TTC549 (cell line): ENCODE data around the gene ZFHX3.

Source experiments
- FAIRE-seq: peaks from 2 replicates; lab custom pipeline; 2012; peaks lifted over from hg19 to GRCh38; lab: Jason Lieb, UNC

Gene ZFHX3

GRCh38 chr16:72824027-72824426 lies 223.9 kb downstream of the ZFHX3 start:
- no peak for FAIRE-seq

DNA sequence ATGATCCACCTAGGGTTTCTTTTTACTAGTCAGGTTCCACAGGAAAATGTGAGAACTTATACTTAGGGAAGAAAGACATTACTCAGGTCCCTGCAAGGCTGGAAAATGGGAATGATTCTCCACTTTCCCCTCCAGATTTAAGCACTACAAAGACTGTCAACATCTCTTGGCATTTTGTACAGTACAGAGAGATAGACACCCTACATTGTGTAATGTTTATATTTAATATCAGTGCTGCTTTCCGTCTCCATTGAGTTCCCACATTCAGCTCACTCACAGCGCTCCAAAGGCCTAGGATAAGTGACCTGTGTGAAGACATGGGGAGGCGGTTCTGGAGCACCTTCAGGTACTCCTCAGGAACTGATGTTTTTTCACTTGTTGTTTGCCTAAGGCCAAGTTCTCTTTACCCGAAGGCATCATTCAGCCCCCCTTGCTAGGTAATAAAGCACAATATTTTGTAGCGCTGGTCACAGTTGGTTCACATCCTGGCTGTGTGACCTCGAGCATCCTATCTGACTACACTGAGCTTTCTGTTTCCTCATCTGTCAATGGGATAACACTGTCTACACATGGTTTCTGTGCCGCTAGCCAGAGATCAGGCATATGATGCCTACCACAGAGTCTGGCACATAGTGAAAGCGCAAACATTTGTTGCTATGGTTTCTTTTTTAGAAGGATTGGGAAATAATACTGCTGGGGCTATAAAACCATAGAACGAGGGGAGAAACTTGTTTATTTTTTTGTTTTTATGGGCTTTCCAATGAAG lies 226.6 kb downstream of the ZFHX3 start:
- no peak for FAIRE-seq

- FAIRE-seq: no peak
Measured at GRCh38 chr16:72819345-72819744, 228.6 kb downstream of the ZFHX3 start.

DNA sequence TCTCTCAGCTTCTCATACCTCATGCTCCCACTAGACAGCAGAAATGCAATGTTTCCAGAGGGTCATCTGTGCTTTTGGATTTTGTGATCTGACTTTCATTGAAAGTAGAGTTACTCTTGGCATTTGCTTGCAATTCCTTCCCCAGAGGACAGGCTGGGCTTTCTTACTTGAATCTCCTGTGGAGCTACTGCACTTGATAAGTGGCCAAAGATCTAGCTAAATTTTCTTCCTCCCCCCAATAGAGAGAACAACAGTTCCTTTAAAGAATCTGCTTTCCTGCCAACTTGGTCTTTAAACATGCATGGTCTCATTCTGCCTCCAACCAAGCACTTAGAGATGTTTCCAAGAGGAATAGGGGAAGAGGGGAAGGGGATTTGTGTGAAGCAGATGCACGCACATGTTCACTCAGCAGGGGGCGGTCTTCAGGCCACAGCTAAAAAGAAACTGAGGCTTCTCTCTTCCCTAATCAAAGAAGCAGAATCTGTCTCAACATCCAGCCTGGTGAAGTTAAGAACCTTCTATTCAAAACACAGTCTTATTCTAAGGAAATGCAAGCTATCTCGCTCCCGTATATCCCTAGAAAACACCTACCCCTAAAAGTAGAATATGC lies 229.6 kb downstream of the ZFHX3 start:
- FAIRE-seq: no peak

DNA sequence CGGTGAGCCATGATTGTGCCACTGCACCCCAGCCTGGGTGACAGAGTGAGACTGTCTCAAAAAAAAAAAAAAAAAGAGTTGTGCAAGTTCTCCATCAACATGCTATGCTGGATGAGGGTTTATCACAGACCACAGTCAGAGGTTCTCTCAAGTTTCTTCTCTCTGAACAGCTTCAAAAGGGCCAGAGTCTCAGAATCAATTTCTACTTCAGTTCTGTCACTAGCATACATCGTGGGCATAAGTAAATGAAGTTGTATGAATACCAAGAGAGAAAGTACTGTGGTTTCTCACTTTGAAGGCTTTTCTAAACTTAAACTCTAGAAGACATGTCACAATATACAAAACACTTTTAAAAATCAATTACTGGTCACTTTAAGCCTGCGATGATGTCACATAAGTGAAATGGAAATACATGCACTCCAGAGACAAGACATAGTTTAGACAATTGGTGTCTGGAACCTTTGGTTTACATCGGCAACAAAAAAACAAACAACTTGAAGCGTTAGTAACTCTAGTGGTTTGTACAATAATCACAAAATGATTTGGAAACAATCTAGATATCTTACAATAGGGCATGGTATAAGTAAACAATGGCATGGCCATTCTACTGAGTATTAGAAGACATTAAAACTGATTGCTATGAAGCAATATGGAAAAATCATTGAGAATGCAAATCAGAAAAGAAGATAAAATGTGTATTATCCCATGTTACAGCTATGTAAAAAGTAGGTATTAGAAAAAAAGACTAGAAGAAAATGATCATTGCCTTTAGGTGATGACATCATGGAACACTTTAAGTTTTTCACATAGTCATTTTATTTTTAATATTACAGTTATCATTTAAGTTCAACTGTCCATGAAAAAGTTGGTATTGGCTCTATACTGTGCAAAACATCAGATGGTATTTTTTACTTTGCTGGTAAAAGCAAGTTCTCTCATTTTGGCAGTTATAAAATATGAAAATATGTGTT lies 232.3 kb downstream of the ZFHX3 start:
- FAIRE-seq: no peak

DNA sequence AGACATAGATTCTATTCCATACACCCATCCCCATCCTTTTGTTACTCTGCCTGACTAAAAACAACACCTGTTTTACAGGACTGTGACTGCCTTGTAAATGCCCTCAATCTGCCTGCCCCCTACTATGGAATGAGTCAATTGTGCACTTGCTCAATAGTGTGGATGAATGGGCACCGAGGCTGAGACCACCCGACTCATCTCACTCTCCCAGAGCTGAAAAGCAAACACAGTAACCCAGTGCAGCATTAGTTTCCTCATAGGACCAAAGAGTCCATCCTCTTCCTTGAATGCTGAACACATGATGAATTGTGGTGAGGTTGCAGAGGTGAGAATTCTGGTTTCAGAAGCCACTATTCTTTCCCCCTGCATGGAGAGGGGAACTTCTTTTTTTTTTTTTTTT lies 233.7 kb downstream of the ZFHX3 start:
- FAIRE-seq: no peak

DNA sequence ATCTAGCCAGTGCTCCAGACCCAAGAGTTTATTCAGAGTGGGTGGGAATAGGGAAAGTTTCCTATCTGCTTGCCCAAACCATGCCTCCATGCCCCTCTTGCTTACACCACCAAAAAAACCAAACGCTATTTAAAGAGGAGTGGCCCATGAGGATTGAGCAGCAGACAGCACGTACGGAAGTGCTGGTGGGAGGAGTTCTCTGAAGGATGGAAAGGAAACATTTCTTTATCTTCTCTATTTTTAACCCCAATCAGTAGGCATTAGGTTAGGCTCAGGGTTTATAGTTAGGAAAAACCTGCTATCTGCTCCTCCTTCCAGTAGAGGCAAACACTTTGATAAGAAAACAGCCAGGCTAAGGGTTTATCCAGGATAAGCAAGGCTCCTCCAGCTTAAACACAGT lies 235.3 kb downstream of the ZFHX3 start:
- no peak for FAIRE-seq

DNA sequence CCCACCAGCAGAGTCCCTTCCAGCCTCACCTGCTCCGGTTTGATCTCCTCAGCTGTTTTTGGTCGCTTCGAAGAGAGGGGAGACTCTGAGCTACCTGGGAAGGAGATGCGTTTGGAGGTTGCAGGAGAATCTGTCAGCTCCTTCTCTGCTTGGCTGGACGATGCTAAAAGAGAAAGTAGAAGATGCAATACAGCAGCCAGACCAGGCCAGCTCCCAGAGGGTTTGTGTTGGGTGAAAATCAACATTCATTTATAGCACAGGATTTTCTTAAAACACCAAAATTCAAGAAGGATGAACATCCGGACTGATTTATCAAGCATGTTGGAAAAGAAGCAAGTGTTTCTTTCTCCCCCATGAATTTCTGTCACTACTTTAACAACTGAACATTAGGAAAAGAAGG lies 236.1 kb downstream of the ZFHX3 start:
- no peak for FAIRE-seq

- no peak for FAIRE-seq
Measured at GRCh38 chr16:72811188-72811720, 236.7 kb downstream of the ZFHX3 start.

GRCh38 chr16:72810480-72810879 lies 237.4 kb downstream of the ZFHX3 start:
- no peak for FAIRE-seq

DNA sequence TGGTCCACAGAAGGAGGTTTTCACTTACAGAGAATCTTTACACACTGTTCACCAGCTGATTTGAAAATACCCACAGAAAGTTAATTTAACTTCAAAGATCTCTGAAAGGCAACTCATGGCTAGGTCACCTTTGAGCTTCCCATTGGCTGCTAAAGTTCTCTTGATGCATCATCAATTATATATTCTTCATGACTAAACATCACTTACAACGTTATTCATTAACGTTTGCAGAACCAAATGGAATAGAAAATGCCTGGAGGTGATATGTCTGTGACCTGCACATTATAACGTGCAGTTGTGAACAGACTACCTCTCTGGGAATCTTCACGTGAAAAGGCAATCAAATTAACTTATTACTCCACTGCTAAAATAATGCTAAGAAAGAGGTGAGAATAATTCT lies 238.5 kb downstream of the ZFHX3 start:
- no peak for FAIRE-seq

DNA sequence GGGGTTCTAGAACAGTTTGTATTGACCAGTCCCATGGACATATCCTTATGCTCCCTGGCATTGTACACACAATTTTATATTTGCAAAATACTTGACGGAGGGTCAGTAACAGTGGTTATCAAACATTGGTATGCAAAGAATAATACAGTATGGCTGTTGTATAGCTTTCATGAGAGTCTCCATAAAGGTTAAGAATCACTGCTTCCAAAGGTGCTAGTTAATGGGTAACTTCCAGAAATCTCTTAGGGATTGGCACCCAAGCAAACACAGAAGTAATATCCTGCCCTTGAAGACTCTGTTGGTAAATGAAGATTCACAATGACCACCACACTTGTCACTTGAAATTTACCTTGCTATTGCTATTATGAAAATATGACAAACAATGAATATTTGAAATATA lies 239.2 kb downstream of the ZFHX3 start:
- FAIRE-seq: no peak

DNA sequence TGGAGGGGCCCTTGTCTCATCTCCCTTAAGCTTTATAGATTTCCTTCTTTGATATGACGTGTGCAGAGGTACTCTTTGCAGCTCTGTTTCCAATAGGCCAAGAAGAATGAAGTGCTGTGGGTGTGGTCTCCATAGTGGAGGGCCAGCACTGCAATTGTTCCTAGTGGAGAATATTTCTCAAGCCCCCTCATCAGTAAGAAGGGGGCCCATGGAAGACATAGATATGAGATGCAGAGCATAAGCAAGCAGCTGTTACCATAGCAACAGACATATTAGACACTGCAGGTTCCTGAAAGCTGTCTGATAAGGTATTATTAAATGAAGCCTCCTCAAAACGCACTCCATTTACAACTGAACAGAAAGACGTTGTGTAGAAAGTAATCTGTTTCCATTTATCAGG lies 240.7 kb downstream of the ZFHX3 start:
- no peak for FAIRE-seq

- no peak for FAIRE-seq
Measured at GRCh38 chr16:72805486-72805885, 242.4 kb downstream of the ZFHX3 start.

DNA sequence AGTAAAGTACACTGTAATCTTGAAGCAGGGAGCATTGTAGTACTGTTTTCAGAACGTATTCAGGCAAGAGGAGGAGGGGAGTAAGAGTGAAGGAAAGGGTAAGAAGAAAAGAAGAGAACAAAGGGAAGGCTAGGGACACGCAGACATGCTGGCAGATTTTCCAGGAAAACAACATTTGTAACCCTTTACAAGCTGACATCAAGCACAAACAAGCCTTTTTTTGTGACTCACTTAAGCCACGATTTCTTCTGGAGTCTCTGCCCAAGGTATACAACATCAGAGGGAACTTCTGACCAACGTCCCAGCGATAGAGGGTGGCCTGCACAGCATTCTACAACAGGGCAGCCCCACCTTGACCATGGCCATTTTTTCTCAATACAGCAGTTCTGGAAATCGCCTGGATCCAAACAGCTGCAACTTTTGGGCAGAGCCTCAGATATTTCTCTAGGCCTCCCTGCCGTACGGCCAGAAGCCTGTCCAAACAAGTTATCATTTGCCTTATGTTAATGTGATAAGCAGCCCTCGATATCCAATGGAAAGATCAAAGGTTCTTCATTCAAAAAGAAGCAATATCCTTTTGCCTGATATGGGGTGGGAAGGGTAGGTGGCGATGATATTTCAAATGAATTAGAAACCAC lies 247.3 kb downstream of the ZFHX3 start:
- FAIRE-seq: no peak

DNA sequence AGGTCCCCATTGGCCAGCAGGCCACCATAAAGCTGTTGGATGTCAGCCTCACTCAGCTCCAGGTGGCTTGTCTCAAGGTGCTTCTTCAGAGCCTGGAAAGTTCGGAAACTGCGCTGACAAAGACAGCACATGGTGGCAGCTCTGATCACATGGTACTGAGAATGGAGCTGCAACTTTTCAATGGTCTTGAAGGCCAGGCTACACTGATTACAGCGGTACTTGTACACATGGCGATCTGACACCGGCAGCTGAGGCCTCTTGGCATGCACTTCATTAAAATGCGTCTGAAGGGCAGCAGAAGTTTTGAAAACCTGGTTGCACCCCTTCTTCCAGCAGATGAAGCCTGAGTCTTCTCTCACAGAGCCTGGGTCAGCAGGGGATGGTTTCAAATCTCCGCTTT lies 249.7 kb downstream of the ZFHX3 start:
- FAIRE-seq: no peak

GRCh38 chr16:72797621-72798020 lies 250.3 kb downstream of the ZFHX3 start:
- FAIRE-seq: no peak

DNA sequence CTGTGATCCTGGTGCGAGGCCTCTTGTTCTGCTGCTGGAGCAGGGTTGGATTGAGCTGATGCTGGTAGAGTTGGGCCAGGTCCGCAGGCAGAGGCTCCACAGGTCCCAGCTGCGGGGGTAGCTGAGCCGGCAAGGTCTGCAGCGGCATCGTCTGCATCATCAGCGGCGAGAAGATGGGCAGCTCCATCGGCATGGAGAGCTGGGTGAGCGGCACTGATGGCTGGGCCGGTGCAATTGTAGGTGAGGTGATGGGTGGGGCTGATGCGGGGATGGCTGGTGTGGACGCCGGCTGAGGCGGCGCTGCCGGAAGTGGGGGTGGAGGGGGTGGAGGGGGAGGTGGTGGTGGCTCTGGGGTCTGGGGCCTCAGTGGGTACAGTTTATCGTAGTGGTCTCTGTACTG lies 251.7 kb downstream of the ZFHX3 start:
- no peak for FAIRE-seq

DNA sequence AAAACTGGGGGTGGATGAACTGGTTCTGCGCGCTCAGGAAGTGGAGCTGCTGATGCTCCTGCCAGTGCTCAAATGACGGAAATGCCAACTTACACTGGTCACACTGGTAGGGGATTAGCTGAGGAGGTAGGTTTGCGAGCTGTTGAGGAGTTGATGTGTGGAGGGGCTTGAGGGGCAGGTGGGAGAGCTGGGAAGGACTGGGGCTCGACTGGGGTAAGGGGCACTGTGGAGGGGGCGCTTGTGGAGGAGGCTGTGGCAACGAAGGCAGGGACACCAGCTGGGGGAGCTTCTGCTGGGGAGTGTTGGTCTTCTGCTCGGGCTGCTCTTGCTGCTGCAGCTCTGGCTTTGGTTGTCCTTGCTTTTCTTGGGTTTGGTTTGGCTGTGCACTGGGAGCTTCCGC lies 252.9 kb downstream of the ZFHX3 start:
- no peak for FAIRE-seq

- no peak for FAIRE-seq
Measured at GRCh38 chr16:72794319-72794718, 253.6 kb downstream of the ZFHX3 start.

- no peak for FAIRE-seq
Measured at GRCh38 chr16:72793716-72794115, 254.2 kb downstream of the ZFHX3 start.

DNA sequence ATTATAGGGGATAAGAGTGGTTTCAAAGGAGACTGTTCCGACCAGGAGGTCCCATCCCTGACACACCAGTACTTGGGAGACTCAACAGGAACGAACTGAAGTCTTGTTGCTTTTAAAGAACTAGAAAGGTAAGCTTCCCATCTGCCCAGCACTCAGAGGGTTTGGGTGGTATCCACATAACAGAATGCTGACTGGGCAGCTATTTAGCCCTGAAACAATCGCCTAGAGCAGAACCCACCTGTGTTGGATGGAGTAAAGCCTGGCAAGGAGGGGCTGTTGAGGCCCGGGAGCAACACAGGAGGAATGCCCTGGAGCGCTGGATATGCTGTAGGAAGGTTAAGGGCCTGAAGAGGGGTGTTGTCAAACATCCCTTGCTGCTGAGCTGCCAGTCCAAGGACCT lies 254.9 kb downstream of the ZFHX3 start:
- no peak for FAIRE-seq
